Liver (tissue), 9 donors: ENCODE results near the gene CUL4A. TPM values are rescaled to one million over a fixed set of nuclear protein-coding genes. Genes with fewer than 3 reads are reported as not detected.

Source experiments
- DNase-seq: peaks from one replicate; pipeline ENCODE4 v3.0.0-alpha.2; 2017; ENCODE audit warnings: low spot score
- H3K27ac ChIP-seq, 2 donors: one replicate each; pipeline ENCODE4 v1.7.0; 2013; ENCODE audit warnings: inconsistent platforms in 2 of 2, low read length in 2 of 2, control low read depth in 1 of 2, low read depth in 1 of 2, mild to moderate bottlenecking in 1 of 2
- H3K27me3 ChIP-seq, 4 donors: one replicate each; pipeline versions ENCODE4 v1.6.1 to v1.7.0; 2013; ENCODE audit warnings: low read length in 3 of 4, inconsistent platforms in 1 of 4, mild to moderate bottlenecking in 1 of 4, moderate library complexity in 1 of 4; ENCODE audit not compliant: control insufficient read depth in 4 of 4, insufficient read depth in 4 of 4
- H3K36me3 ChIP-seq, 4 donors: one replicate each; pipeline versions ENCODE4 v1.6.1 to v1.7.0; 2013; ENCODE audit warnings: low read length in 3 of 4, mild to moderate bottlenecking in 3 of 4, low read depth in 1 of 4, moderate library complexity in 1 of 4; ENCODE audit not compliant: control insufficient read depth in 4 of 4, insufficient read depth in 3 of 4
- H3K4me1 ChIP-seq, 4 donors: one replicate each; pipeline versions ENCODE4 v1.6.1 to v1.7.0; 2013; ENCODE audit warnings: low read length in 3 of 4, mild to moderate bottlenecking in 3 of 4, moderate library complexity in 1 of 4; ENCODE audit not compliant: control insufficient read depth in 4 of 4, insufficient read depth in 4 of 4
- H3K4me3 ChIP-seq, 3 donors: one replicate each; pipeline versions ENCODE4 v1.6.1 to v1.7.0; 2013; ENCODE audit warnings: low read length in 3 of 3, control low read depth in 1 of 3, low read depth in 1 of 3, mild to moderate bottlenecking in 1 of 3
- H3K9ac ChIP-seq, 2 donors: one replicate each; pipeline ENCODE4 v1.7.0; 2013; ENCODE audit warnings: low read length in 2 of 2, mild to moderate bottlenecking in 2 of 2, moderate library complexity in 2 of 2, control low read depth in 1 of 2, low read depth in 1 of 2
- H3K9me3 ChIP-seq, 4 donors: one replicate each; pipeline versions ENCODE4 v1.6.1 to v1.7.0; 2013; ENCODE audit warnings: low read length in 3 of 4; ENCODE audit not compliant: control insufficient read depth in 4 of 4
- ATF3 ChIP-seq: IDR thresholded peaks from 2 replicates; pipeline ENCODE4 v1.6.1; 2016; ENCODE audit warnings: antibody characterized with exemption
- CTCF ChIP-seq: fragments of 150-350 bp; IDR thresholded peaks from 2 replicates; pipeline ENCODE4 v1.5.1; 2017; ENCODE audit warnings: improper control_type of control experiment, low read depth, low read length; ENCODE audit not compliant: missing input control
- EGR1 ChIP-seq, 2 donors: IDR thresholded peaks; 2 replicates each; pipeline ENCODE4 v1.6.1; 2016 to 2018; ENCODE audit warnings: antibody characterized with exemption in 2 of 2, low read depth in 2 of 2
- FOXA1 ChIP-seq: IDR thresholded peaks from 2 replicates; pipeline ENCODE4 v1.6.1; 2016; ENCODE audit warnings: antibody characterized with exemption
- FOXA2 ChIP-seq: IDR thresholded peaks from 2 replicates; pipeline ENCODE4 v1.6.1; 2016; ENCODE audit warnings: antibody characterized with exemption
- GABPA ChIP-seq, 2 donors: IDR thresholded peaks in 1 of 2; conservative IDR thresholded peaks in 1 of 2; 2 replicates each; pipeline ENCODE4 v1.6.1; 2016; ENCODE audit warnings: antibody characterized with exemption in 2 of 2, mild to moderate bottlenecking in 1 of 2, moderate library complexity in 1 of 2
- HNF4A ChIP-seq, 2 donors: conservative IDR thresholded peaks; 2 replicates each; pipeline ENCODE4 v1.6.1; 2016; ENCODE audit warnings: antibody characterized with exemption in 2 of 2, mild to moderate bottlenecking in 2 of 2
- HNF4G ChIP-seq: IDR thresholded peaks from 2 replicates; pipeline ENCODE4 v1.6.1; 2016; ENCODE audit warnings: antibody characterized with exemption
- JUND ChIP-seq, 2 donors: IDR thresholded peaks; 2 replicates each; pipeline ENCODE4 v1.6.1; 2016; ENCODE audit warnings: antibody characterized with exemption in 2 of 2
- MAX ChIP-seq: IDR thresholded peaks from 2 replicates; pipeline ENCODE4 v1.6.1; 2016; ENCODE audit warnings: antibody characterized with exemption
- NR2F2 ChIP-seq: IDR thresholded peaks from 2 replicates; pipeline ENCODE4 v1.6.1; 2016; ENCODE audit warnings: antibody characterized with exemption
- RAD21 ChIP-seq, 2 donors: IDR thresholded peaks; 2 replicates each; pipeline ENCODE4 v1.6.1; 2016; ENCODE audit warnings: antibody characterized with exemption in 2 of 2, mild to moderate bottlenecking in 2 of 2
- REST ChIP-seq: IDR thresholded peaks from 2 replicates; pipeline ENCODE4 v1.6.1; 2016; ENCODE audit warnings: antibody characterized with exemption, mild to moderate bottlenecking
- RXRA ChIP-seq, 2 donors: IDR thresholded peaks; 2 replicates each; pipeline ENCODE4 v1.6.1; 2017 to 2018; ENCODE audit warnings: antibody characterized with exemption in 2 of 2, mild to moderate bottlenecking in 1 of 2
- SP1 ChIP-seq: IDR thresholded peaks from 2 replicates; pipeline ENCODE4 v1.6.1; 2018; ENCODE audit warnings: antibody characterized with exemption, mild to moderate bottlenecking
- TAF1 ChIP-seq: conservative IDR thresholded peaks from 2 replicates; pipeline ENCODE4 v1.6.1; 2016; ENCODE audit warnings: antibody characterized with exemption, mild to moderate bottlenecking
- YY1 ChIP-seq: IDR thresholded peaks from 2 replicates; pipeline ENCODE4 v1.6.1; 2016; ENCODE audit warnings: antibody characterized with exemption, mild to moderate bottlenecking
- ZBTB33 ChIP-seq: IDR thresholded peaks from 2 replicates; pipeline ENCODE4 v1.6.1; 2016; ENCODE audit warnings: antibody characterized with exemption
- WGBS: extraction: QIAGEN DNeasy Blood & Tissue Kit; methylation state at CpG from one replicate; pipeline ENCODE4 v1.1.7; 2013; 5-methylcytosine and 5-hydroxymethylcytosine counted together
- polyA plus RNA-seq, 2 donors: library from polyadenylated mRNA; stranded (reverse) in 1 of 2; unstranded in 1 of 2; fragments of 200-250 nt in 1 of 2; fragments of >200 nt in 1 of 2; fragmentation: Nextera tagmentation in 1 of 2; extraction: Ambion mirVana in 1 of 2; gene quantifications; one replicate each; pipeline versions ENCODE4 v1.2.1 to v1.2.3, GENCODE V29; 2013 to 2015
- total RNA-seq, 2 donors: library from RNA; depleted of rRNA; stranded (reverse); fragments of >200 nt; gene quantifications; one replicate each; pipeline ENCODE4 v1.2.3, GENCODE V29; 2014
- donor health status: healthy.
- donor health status: healthy.
- donor health status: healthy.
- donor health status: healthy.
- donor health status: healthy.

Gene CUL4A
- total and polyA plus RNA-seq, 4 donors = 19.9 to 89.4 (median 45.9) TPM

DNA sequence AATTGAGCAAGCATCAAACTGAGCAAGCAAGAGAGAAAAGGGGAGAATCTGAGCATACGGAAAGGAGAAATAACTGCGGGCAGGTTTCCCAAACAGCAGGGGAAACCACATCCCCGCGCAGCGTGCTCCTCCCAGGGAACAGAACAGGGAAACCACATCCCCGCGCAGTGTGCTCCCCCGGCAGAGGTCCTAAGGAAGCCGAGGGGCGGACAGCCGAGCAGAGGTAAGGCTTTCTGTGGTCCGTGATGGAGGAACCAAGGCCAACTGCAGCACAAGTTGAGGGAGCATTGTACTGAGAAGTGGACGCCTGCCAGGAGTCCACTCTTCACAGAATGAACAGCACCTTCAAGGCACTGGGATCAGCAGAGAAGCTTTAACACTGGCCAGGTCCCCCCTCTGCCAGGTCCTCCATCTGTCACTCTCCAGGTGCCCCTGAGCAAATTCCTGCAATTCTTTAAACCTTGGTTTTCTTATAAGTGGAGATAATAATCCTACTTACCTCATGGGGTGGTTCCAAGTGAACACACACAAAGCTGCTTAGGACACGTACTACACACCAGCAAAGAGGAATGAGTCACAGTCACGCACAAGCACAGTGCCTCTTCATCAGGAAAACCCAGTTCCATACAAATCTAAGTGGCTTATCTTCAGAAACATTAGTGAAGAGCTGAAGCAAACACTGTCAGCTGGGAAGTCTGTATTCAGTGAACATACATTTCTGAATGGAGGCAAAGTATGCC, 64.6 kb downstream of the CUL4A start:
- Histone ChIP-seq H3K4me1 (peaks cover 0 to 5% (median 1%) of the 10 kb centered on the region in 4 donors), H3K36me3 (peaks cover 0 to 2% (median 0%) of the 10 kb centered on the region in 4 donors), H3K9ac (no peak overlapping the region), H3K9me3 (no peaks in the 10 kb centered on the region), H3K4me3 (no peak overlapping the region), H3K27me3 (no peaks in the 10 kb centered on the region), H3K27ac (no peak overlapping the region)
- TF ChIP-seq TAF1 (no peak), ZBTB33 (no peak), MAX (no peak), FOXA1 (no peak), SP1 (no peak), YY1 (no peak), JUND (IDR thresholded peaks at IDR 0.05) (no peak), ATF3 (no peak), REST (no peak), HNF4A (conservative IDR thresholded peaks at IDR 0.05) (no peak), NR2F2 (no peak), HNF4G (no peak), RAD21 (IDR thresholded peaks at IDR 0.05) (no peak), CTCF (no peak), RXRA (IDR thresholded peaks at IDR 0.05) (no peak), GABPA (IDR thresholded peaks at IDR 0.05 in 1 of 2, conservative IDR thresholded peaks at IDR 0.05 in 1 of 2) (no peak), EGR1 (IDR thresholded peaks at IDR 0.05; ENCODE audit: low read depth in 2 of 2) (no peak), FOXA2 (no peak)
- 84% methylated on average over 15 of the region's 15 CpGs for WGBS
- DNase-seq = no peak
